Suprapubic skin (tissue), 3 donors: ENCODE measurements around the gene FRMD4A.

Experiments
- POLR2AphosphoS5 ChIP-seq, 3 donors: sonication (generic); formaldehyde crosslinking; IDR thresholded peaks; one replicate each; pipeline ENCODE4 v1.6.1; 2017; ENCODE audit warnings: antibody characterized with exemption in 3 of 3
- TF ChIP-seq, protein P1 (sequence below), 2 donors: fragments of 200-600 bp in 1 of 2; fragments of 450-650 bp in 1 of 2; sonication (generic) in 1 of 2; IDR thresholded peaks; one replicate each; pipeline ENCODE4 v1.5.1; 2016 to 2019; ENCODE audit warnings: antibody characterized with exemption in 2 of 2, mild to moderate bottlenecking in 1 of 2, moderate library complexity in 1 of 2

DNA sequence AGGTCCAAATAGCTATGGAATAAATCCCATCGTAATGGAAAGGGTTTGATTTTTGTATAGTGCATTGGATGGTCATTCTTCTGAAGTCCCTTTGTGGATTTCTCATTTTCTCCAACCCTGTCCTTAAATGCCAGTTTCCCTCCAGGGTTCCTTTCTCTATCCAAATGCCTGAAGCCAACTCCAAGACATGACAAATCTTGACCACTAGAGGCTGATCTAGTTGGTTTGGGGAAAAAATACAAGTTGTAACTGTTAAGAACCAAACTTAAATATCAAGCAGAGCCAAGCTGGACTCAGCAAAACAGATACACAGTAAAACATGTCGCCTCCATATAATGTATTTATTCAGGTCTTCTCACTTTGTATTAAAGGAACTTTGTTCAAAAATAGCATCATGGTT, 28.7 kb downstream of the FRMD4A start:
- no peak for TF ChIP-seq POLR2AphosphoS5 (IDR thresholded peaks at IDR 0.05)
- TF ChIP-seq, protein P1, sequence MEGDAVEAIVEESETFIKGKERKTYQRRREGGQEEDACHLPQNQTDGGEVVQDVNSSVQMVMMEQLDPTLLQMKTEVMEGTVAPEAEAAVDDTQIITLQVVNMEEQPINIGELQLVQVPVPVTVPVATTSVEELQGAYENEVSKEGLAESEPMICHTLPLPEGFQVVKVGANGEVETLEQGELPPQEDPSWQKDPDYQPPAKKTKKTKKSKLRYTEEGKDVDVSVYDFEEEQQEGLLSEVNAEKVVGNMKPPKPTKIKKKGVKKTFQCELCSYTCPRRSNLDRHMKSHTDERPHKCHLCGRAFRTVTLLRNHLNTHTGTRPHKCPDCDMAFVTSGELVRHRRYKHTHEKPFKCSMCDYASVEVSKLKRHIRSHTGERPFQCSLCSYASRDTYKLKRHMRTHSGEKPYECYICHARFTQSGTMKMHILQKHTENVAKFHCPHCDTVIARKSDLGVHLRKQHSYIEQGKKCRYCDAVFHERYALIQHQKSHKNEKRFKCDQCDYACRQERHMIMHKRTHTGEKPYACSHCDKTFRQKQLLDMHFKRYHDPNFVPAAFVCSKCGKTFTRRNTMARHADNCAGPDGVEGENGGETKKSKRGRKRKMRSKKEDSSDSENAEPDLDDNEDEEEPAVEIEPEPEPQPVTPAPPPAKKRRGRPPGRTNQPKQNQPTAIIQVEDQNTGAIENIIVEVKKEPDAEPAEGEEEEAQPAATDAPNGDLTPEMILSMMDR (IDR thresholded peaks at IDR 0.05), result no peak
